PFSK-1 (cell line): ENCODE data around the gene PLXND1.

Experiments used
- FOXP2 ChIP-seq: optimal IDR thresholded peaks from 2 replicates; pipeline ENCODE3; 2011; ENCODE audit warnings: borderline replicate concordance, control low read depth, inconsistent platforms; ENCODE audit not compliant: insufficient read depth; ENCODE audit errors: extremely low read length, extremely low read depth
- POLR2AphosphoS5 ChIP-seq: IDR thresholded peaks from 2 replicates; pipeline ENCODE4 v1.6.1; 2012; ENCODE audit warnings: low read depth, mild to moderate bottlenecking, control low read depth, low read length, moderate library complexity
- REST ChIP-seq, 2 experiments: IDR thresholded peaks; 2 replicates each; pipeline versions ENCODE4 v1.6.1 to v1.8.0; 2011 to 2012; ENCODE audit warnings: low read depth in 2 of 2, low read length in 2 of 2, control low read depth in 1 of 2, inconsistent platforms in 1 of 2, mild to moderate bottlenecking in 1 of 2, moderate library complexity in 1 of 2; ENCODE audit not compliant: insufficient read depth in 1 of 2
- SIN3A ChIP-seq: IDR thresholded peaks from 2 replicates; pipeline ENCODE4 v1.6.1; 2012; ENCODE audit warnings: mild to moderate bottlenecking, low read length, moderate library complexity, borderline replicate concordance; ENCODE audit not compliant: insufficient read depth

- TF ChIP-seq POLR2AphosphoS5, result no peak
- TF ChIP-seq REST (IDR thresholded peaks at IDR 0.05; ENCODE audit: insufficient read depth in 1 of 2, low read depth in 2 of 2, low read length in 2 of 2), result no peak
- TF ChIP-seq SIN3A, result no peak
- TF ChIP-seq FOXP2, result no peak
Measured at GRCh38 chr3:129553719-129554118, 52.8 kb downstream of the PLXND1 start.
